A549 (cell line): ENCODE results near the gene GTPBP6. TPM values are rescaled to one million over a fixed set of nuclear protein-coding genes. Genes with fewer than 3 reads are reported as not detected.
A peak's percentile ranks its signal among the peaks of the same experiment; 100 is the strongest.

Source experiments
- ATAC-seq, 2 experiments: fragments of 200-7000 bp in 1 of 2; fragments of >200 bp in 1 of 2; cut with Nextera tagmentation in 1 of 2; cut with Tn5 transposase in 1 of 2; 3 replicates each; pipeline versions ENCODE4 v1.8.0 to v1.9.1; 2018 to 2020; ENCODE audit warnings: mild to moderate bottlenecking in 1 of 2, moderate library complexity in 1 of 2
- CTCF ChIA-PET: fragments of 300-600 bp; sonication (Branson Sonifier 250); formaldehyde crosslinking; extraction: SDS; loops from one replicate; lab custom pipeline; 2021; ENCODE audit warnings: antibody characterized with exemption, inconsistent platforms; lab: Yijun Ruan, JAX
- POLR2A ChIA-PET: fragments of 350-600 bp; formaldehyde crosslinking; extraction: SDS; loops from one replicate; lab custom pipeline; 2021; ENCODE audit warnings: antibody characterized with exemption, inconsistent platforms; lab: Yijun Ruan, JAX
- DNase-seq, 2 experiments: peaks; one replicate each; pipeline versions ENCODE4 v3.0.0 to v3.0.0-alpha.2; 2011 to 2016; ENCODE audit warnings: low read depth in 1 of 2, low spot score in 1 of 2
- FAIRE-seq: peaks from 2 replicates; lab custom pipeline; 2011; peaks lifted over from hg19 to GRCh38; lab: Jason Lieb, UNC
- H3K27ac ChIP-seq, 2 experiments: fragments of >200 bp; sonication (Bioruptor Twin); formaldehyde crosslinking; 3 replicates each; pipeline ENCODE4 v1.5.1; 2016 to 2017
- H3K4me1 ChIP-seq: fragments of >200 bp; sonication (Bioruptor Twin); formaldehyde crosslinking; 3 replicates; pipeline ENCODE4 v1.6.1; 2016
- H3K4me2 ChIP-seq: fragments of >200 bp; sonication (Bioruptor Twin); formaldehyde crosslinking; 3 replicates; pipeline ENCODE4 v1.6.1; 2016
- H3K4me3 ChIP-seq: fragments of >200 bp; sonication (Bioruptor Twin); formaldehyde crosslinking; 3 replicates; pipeline ENCODE4 v1.5.1; 2016
- H3K9me3 ChIP-seq: fragments of >200 bp; sonication (Bioruptor Twin); formaldehyde crosslinking; 3 replicates; pipeline ENCODE4 v1.6.1; 2016
- CHD4 ChIP-seq: fragments of 200-600 bp; sonication (generic); IDR thresholded peaks from 2 replicates; pipeline ENCODE4 v1.6.1; 2016; ENCODE audit warnings: antibody characterized with exemption, mild to moderate bottlenecking, borderline replicate concordance
- EHMT2 ChIP-seq: fragments of 200-600 bp; sonication (generic); IDR thresholded peaks from 2 replicates; pipeline ENCODE4 v1.6.1; 2016; ENCODE audit warnings: antibody characterized with exemption, low read depth, mild to moderate bottlenecking, moderate library complexity
- EP300 ChIP-seq, 2 experiments: fragments of >200 bp; sonication (Bioruptor Twin); formaldehyde crosslinking; IDR thresholded peaks; 2 replicates in 1 of 2; 3 replicates in 1 of 2; pipeline ENCODE4 v1.6.1; 2016 to 2017
- FOSL2 ChIP-seq, 2 experiments: fragments of 450-650 bp in 1 of 2; fragments of >200 bp in 1 of 2; sonication (Bioruptor Twin) in 1 of 2; formaldehyde crosslinking; IDR thresholded peaks; 2 replicates each; pipeline versions ENCODE4 v1.5.0 to v1.6.1; 2016 to 2020; ENCODE audit warnings: mild to moderate bottlenecking in 1 of 2, moderate library complexity in 1 of 2
- HOXA7 ChIP-seq: fragments of 250-450 bp; sonication (Bioruptor Pico); IDR thresholded peaks from 2 replicates; pipeline ENCODE4 v1.5.0; 2020; ENCODE audit warnings: mild to moderate bottlenecking, moderate library complexity
- HOXB5 ChIP-seq: fragments of 250-450 bp; sonication (Bioruptor Pico); IDR thresholded peaks from 2 replicates; pipeline ENCODE4 v1.5.0; 2020; ENCODE audit warnings: mild to moderate bottlenecking, moderate library complexity
- JUNB ChIP-seq: fragments of >200 bp; sonication (Bioruptor Twin); formaldehyde crosslinking; IDR thresholded peaks from 2 replicates; pipeline ENCODE4 v1.6.1; 2016
- KDM1A ChIP-seq: fragments of 200-600 bp; sonication (generic); IDR thresholded peaks from 2 replicates; pipeline ENCODE4 v1.6.1; 2016; ENCODE audit warnings: low read depth, mild to moderate bottlenecking
- KDM5A ChIP-seq: fragments of 200-600 bp; sonication (generic); IDR thresholded peaks from 2 replicates; pipeline ENCODE4 v1.6.1; 2016; ENCODE audit warnings: antibody characterized with exemption, mild to moderate bottlenecking
- MAFK ChIP-seq: fragments of 450-650 bp; IDR thresholded peaks from 2 replicates; pipeline ENCODE4 v1.6.1; 2014; ENCODE audit not compliant: partially characterized antibody
- MYC ChIP-seq: IDR thresholded peaks from 2 replicates; pipeline ENCODE4 v1.6.1; 2012; ENCODE audit warnings: mild to moderate bottlenecking, inconsistent platforms, low read length, improper control_type of control experiment, borderline replicate concordance
- NFE2L2 ChIP-seq: fragments of 150-350 bp; conservative IDR thresholded peaks from 2 replicates; pipeline ENCODE4 v1.6.1; 2014; ENCODE audit warnings: low read length
- NPAS2 ChIP-seq: fragments of 250-450 bp; sonication (Bioruptor Pico); IDR thresholded peaks from 2 replicates; pipeline ENCODE4 v1.8.0; 2022; ENCODE audit warnings: mild to moderate bottlenecking, moderate library complexity, borderline replicate concordance
- NR3C1 ChIP-seq: fragments of >200 bp; sonication (Bioruptor Twin); formaldehyde crosslinking; IDR thresholded peaks from 3 replicates; pipeline ENCODE4 v1.6.1; 2017
- POLR2A ChIP-seq: IDR thresholded peaks from 2 replicates; pipeline ENCODE4 v1.6.1; 2012; ENCODE audit warnings: mild to moderate bottlenecking, low read length
- RCOR1 ChIP-seq: fragments of 150-350 bp; IDR thresholded peaks from 2 replicates; pipeline ENCODE4 v1.6.1; 2014; ENCODE audit warnings: antibody characterized with exemption, low read length, low read depth
- RNF2 ChIP-seq: fragments of 200-600 bp; sonication (generic); IDR thresholded peaks from 2 replicates; pipeline ENCODE4 v1.6.1; 2016; ENCODE audit warnings: low read depth, mild to moderate bottlenecking, antibody characterized with exemption, moderate library complexity, borderline replicate concordance
- SMC3 ChIP-seq: fragments of >200 bp; sonication (Bioruptor Twin); formaldehyde crosslinking; IDR thresholded peaks from 3 replicates; pipeline ENCODE4 v1.6.1; 2018; ENCODE audit warnings: inconsistent platforms
- SREBF2 ChIP-seq: fragments of 450-650 bp; IDR thresholded peaks from 2 replicates; pipeline ENCODE4 v1.6.1; 2014; ENCODE audit warnings: mild to moderate bottlenecking, moderate library complexity
- TP53 ChIP-seq: fragments of 250-450 bp; sonication (Bioruptor Pico); IDR thresholded peaks from 2 replicates; pipeline ENCODE4 v1.5.0; 2021; ENCODE audit warnings: mild to moderate bottlenecking, moderate library complexity
- ZC3H11A ChIP-seq: fragments of 450-650 bp; IDR thresholded peaks from 2 replicates; pipeline ENCODE4 v1.6.1; 2014; ENCODE audit warnings: antibody characterized with exemption, mild to moderate bottlenecking
- WGBS: methylation state at CpG from one replicate; pipeline ENCODE4 v1.1.6; 2017; ENCODE audit errors: missing lambda C conversion rate; 5-methylcytosine and 5-hydroxymethylcytosine counted together
- polyA minus RNA-seq: library from RNA; depleted of rRNA, polyadenylated mRNA; stranded (reverse); fragments of >200 nt; gene quantifications from 2 replicates; pipeline ENCODE4 v1.2.3, GENCODE V29; 2011; rRNA and poly(A)+ RNA removed
- polyA plus RNA-seq, 4 experiments: library from polyadenylated mRNA; depleted of rRNA in 3 of 4; stranded (reverse); fragments of >200 nt; fragmentation: RNase III in 1 of 4; extraction: RNeasy Plus Mini Kit Qiagen cat#74134 plus additional on column Dnase treatment in 1 of 4; gene quantifications; 2 replicates in 3 of 4; 3 replicates in 1 of 4; pipeline ENCODE4 v1.2.3, GENCODE V29; 2011 to 2017
- TF ChIP-seq, protein P1 (sequence below): fragments of 150-350 bp; IDR thresholded peaks from 2 replicates; pipeline ENCODE4 v1.6.1; 2014; ENCODE audit warnings: low read depth, mild to moderate bottlenecking, low read length
- TF ChIP-seq, protein P2 (sequence below): IDR thresholded peaks from 2 replicates; pipeline ENCODE4 v1.6.1; 2012
- TF ChIP-seq, protein P3 (sequence below): fragments of 450-650 bp; IDR thresholded peaks from 2 replicates; pipeline ENCODE4 v1.6.1; 2014; ENCODE audit warnings: antibody characterized with exemption
- TF ChIP-seq, protein P4 (sequence below): fragments of >200 bp; sonication (Bioruptor Twin); formaldehyde crosslinking; IDR thresholded peaks from 3 replicates; pipeline ENCODE4 v1.6.1; 2016
- TF ChIP-seq, protein P5 (sequence below): fragments of 200-600 bp; sonication (generic); IDR thresholded peaks from 2 replicates; pipeline ENCODE4 v1.6.1; 2016; ENCODE audit warnings: antibody characterized with exemption, mild to moderate bottlenecking, moderate library complexity
- TF ChIP-seq, protein P6 (sequence below): fragments of 250-450 bp; sonication (Bioruptor Pico); IDR thresholded peaks from 2 replicates; pipeline ENCODE4 v1.5.0; 2020; ENCODE audit warnings: low read depth, mild to moderate bottlenecking, moderate library complexity
- TF ChIP-seq, protein P7 (sequence below): IDR thresholded peaks from 2 replicates; pipeline ENCODE4 v1.6.1; 2012; ENCODE audit warnings: low read depth, borderline replicate concordance

Gene GTPBP6, protein sequence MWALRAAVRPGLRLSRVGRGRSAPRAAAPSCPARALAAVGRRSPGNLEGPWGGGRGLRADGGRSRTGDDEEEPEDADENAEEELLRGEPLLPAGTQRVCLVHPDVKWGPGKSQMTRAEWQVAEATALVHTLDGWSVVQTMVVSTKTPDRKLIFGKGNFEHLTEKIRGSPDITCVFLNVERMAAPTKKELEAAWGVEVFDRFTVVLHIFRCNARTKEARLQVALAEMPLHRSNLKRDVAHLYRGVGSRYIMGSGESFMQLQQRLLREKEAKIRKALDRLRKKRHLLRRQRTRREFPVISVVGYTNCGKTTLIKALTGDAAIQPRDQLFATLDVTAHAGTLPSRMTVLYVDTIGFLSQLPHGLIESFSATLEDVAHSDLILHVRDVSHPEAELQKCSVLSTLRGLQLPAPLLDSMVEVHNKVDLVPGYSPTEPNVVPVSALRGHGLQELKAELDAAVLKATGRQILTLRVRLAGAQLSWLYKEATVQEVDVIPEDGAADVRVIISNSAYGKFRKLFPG
- polyA plus RNA-seq (2011; rRNA removed) (22.9 and 26.0 TPM in 2 replicates), polyA plus RNA-seq (2017; fragmentation: RNase III; extraction: RNeasy Plus Mini Kit Qiagen cat#74134 plus additional on column Dnase treatment) (36.1 to 41.2 TPM (median 39.4 TPM) in 3 replicates), polyA minus RNA-seq (10.2 and 14.8 TPM in 2 replicates)
- 64.3 and 74.2 TPM in 2 replicates for polyA plus RNA-seq (2012; cell fraction: cytosol; rRNA removed)
- polyA plus RNA-seq (2012; cell fraction: nucleus; rRNA removed) = 78.8 and 93.8 TPM in 2 replicates

DNA sequence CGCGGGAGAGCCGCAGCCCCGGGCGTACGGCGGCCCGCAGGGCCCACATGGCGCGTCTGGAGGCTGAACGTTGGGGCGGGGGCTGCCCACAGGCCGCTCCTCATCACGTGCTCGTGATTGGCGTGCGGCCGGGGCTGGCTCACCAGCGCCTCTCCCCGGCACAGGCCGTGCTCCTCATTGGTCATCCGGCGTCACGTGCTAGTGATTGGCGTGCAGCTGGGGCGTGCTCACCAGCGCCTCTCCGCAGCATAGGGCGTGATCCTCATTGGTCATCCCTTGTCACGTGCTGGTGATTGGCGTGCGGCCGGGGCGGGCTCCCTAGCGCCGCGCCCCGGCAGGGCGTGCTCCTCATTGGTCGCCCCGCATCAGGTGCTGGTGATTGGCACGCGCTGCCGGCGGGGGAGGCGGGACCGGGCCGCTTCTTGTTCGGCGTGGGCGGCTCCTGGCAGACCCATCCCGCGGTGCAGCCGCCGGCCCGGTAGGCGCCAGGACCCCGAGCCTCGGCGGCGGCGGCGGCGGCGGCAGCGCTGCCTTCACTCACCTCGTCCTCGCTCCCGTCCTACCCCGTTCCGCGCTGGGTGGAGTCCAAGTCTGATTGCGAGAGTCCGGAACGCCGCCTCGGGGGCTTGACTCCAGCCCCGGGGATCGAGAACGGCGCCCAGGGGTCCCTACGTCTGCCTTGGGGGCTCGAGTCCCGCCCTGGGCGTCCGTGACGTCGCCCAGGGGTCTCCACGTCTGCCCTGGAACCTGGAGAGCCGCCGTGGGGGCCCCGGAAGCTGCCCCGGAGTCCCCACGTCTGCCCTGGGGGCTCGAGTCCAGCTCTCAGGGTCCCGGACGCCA is at the start of gene GTPBP6:
GTPBP6 (minus strand) TSS at position 58 of the 840 bp plus-strand sequence; CDS start at position 49, 9 bp downstream.
- DNase-seq (peak; percentile 98 to 100), FAIRE-seq (no peak), ATAC-seq (peak; percentile 66 to 76)
- H3K4me3 ChIP-seq = peak within 1 kb of the TSS; percentile 100
- peak within 1 kb of the TSS; percentile 98 for H3K4me2 ChIP-seq
- WGBS = no CpG with 5 or more reads among the region's 97 CpGs
- POLR2A ChIA-PET = no interaction called here
- no peaks in the 10 kb centered on the region for H3K9me3 ChIP-seq
- H3K27ac ChIP-seq = peak within 1 kb of the TSS; percentile 98 to 99
- CTCF ChIA-PET = no interaction called here
- H3K4me1 ChIP-seq = peaks cover 29% of the 10 kb centered on the region; the same call in 2 of the 3 replicates
- TF ChIP-seq FOSL2 (IDR thresholded peaks at IDR 0.05) = no peak
- TF ChIP-seq FOSL2 (CRISPR knock-in tag; IDR thresholded peaks at IDR 0.05) = peak; percentile 37; the same call in 1 of the 2 replicates
- TF ChIP-seq EHMT2 = no peak
- no peak for TF ChIP-seq MAFK
- 0 out of 2 replicates have a peak, but pooled peaks have one; percentile 28 for TF ChIP-seq TP53 (CRISPR knock-in tag)
- TF ChIP-seq NFE2L2 = no peak
- no peak for TF ChIP-seq KDM5A
- TF ChIP-seq MYC = 0 out of 2 replicates have a peak, but pooled peaks have one; percentile 23
- TF ChIP-seq SREBF2 = no peak
- TF ChIP-seq, protein P1, sequence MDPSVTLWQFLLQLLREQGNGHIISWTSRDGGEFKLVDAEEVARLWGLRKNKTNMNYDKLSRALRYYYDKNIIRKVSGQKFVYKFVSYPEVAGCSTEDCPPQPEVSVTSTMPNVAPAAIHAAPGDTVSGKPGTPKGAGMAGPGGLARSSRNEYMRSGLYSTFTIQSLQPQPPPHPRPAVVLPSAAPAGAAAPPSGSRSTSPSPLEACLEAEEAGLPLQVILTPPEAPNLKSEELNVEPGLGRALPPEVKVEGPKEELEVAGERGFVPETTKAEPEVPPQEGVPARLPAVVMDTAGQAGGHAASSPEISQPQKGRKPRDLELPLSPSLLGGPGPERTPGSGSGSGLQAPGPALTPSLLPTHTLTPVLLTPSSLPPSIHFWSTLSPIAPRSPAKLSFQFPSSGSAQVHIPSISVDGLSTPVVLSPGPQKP = no peak
- TF ChIP-seq, protein P2, sequence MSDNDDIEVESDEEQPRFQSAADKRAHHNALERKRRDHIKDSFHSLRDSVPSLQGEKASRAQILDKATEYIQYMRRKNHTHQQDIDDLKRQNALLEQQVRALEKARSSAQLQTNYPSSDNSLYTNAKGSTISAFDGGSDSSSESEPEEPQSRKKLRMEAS = peak; percentile 92
- TF ChIP-seq ZC3H11A = no peak
- TF ChIP-seq EP300 (IDR thresholded peaks at IDR 0.05) = no peak
- TF ChIP-seq RCOR1 = no peak
- TF ChIP-seq HOXB5 (CRISPR knock-in tag) = no peak
- TF ChIP-seq, protein P3, sequence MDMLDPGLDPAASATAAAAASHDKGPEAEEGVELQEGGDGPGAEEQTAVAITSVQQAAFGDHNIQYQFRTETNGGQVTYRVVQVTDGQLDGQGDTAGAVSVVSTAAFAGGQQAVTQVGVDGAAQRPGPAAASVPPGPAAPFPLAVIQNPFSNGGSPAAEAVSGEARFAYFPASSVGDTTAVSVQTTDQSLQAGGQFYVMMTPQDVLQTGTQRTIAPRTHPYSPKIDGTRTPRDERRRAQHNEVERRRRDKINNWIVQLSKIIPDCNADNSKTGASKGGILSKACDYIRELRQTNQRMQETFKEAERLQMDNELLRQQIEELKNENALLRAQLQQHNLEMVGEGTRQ = peak; percentile 100
- no peak for TF ChIP-seq NR3C1
- TF ChIP-seq HOXA7 (CRISPR knock-in tag) = no peak
- no peak for TF ChIP-seq CHD4
- TF ChIP-seq, protein P4, sequence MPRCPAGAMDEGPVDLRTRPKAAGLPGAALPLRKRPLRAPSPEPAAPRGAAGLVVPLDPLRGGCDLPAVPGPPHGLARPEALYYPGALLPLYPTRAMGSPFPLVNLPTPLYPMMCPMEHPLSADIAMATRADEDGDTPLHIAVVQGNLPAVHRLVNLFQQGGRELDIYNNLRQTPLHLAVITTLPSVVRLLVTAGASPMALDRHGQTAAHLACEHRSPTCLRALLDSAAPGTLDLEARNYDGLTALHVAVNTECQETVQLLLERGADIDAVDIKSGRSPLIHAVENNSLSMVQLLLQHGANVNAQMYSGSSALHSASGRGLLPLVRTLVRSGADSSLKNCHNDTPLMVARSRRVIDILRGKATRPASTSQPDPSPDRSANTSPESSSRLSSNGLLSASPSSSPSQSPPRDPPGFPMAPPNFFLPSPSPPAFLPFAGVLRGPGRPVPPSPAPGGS = peak; percentile 74; the same call in 2 of the 3 replicates
- peak; percentile 75 for TF ChIP-seq NPAS2 (CRISPR knock-in tag)
- TF ChIP-seq, protein P5, sequence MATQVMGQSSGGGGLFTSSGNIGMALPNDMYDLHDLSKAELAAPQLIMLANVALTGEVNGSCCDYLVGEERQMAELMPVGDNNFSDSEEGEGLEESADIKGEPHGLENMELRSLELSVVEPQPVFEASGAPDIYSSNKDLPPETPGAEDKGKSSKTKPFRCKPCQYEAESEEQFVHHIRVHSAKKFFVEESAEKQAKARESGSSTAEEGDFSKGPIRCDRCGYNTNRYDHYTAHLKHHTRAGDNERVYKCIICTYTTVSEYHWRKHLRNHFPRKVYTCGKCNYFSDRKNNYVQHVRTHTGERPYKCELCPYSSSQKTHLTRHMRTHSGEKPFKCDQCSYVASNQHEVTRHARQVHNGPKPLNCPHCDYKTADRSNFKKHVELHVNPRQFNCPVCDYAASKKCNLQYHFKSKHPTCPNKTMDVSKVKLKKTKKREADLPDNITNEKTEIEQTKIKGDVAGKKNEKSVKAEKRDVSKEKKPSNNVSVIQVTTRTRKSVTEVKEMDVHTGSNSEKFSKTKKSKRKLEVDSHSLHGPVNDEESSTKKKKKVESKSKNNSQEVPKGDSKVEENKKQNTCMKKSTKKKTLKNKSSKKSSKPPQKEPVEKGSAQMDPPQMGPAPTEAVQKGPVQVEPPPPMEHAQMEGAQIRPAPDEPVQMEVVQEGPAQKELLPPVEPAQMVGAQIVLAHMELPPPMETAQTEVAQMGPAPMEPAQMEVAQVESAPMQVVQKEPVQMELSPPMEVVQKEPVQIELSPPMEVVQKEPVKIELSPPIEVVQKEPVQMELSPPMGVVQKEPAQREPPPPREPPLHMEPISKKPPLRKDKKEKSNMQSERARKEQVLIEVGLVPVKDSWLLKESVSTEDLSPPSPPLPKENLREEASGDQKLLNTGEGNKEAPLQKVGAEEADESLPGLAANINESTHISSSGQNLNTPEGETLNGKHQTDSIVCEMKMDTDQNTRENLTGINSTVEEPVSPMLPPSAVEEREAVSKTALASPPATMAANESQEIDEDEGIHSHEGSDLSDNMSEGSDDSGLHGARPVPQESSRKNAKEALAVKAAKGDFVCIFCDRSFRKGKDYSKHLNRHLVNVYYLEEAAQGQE = no peak
- TF ChIP-seq, protein P6, sequence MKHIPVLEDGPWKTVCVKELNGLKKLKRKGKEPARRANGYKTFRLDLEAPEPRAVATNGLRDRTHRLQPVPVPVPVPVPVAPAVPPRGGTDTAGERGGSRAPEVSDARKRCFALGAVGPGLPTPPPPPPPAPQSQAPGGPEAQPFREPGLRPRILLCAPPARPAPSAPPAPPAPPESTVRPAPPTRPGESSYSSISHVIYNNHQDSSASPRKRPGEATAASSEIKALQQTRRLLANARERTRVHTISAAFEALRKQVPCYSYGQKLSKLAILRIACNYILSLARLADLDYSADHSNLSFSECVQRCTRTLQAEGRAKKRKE (CRISPR knock-in tag) = no peak
- no peak for TF ChIP-seq SMC3
- TF ChIP-seq JUNB = no peak
- no peak for TF ChIP-seq POLR2A
- TF ChIP-seq, protein P7, sequence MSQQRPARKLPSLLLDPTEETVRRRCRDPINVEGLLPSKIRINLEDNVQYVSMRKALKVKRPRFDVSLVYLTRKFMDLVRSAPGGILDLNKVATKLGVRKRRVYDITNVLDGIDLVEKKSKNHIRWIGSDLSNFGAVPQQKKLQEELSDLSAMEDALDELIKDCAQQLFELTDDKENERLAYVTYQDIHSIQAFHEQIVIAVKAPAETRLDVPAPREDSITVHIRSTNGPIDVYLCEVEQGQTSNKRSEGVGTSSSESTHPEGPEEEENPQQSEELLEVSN = peak; percentile 26; the same call in 1 of the 2 replicates
- TF ChIP-seq RNF2 = no peak
- no peak for TF ChIP-seq KDM1A
